B cell (primary cell): ENCODE measurements around the gene IL12B. TPM values are rescaled to one million over a fixed set of nuclear protein-coding genes. Genes with fewer than 3 reads are reported as not detected.
A peak's percentile ranks its signal among the peaks of the same experiment; 100 is the strongest.
"Not testable (repeated sequence)": the region's sequence is repeated elsewhere in the genome, so short reads cannot be mapped to it uniquely, and the experiment has no call there.

Experiments
- ATAC-seq: fragments of 200-7000 bp; cut with Tn5 transposase; one replicate; pipeline ENCODE4 v1.10.0; 2021; ENCODE audit warnings: low read depth, mild to moderate bottlenecking, moderate number of reproducible peaks, moderate library complexity
- CTCF ChIA-PET: fragments of 350-600 bp; sonication (Branson Sonifier 250); formaldehyde crosslinking; loops from one replicate; lab custom pipeline; 2021; ENCODE audit warnings: antibody characterized with exemption, inconsistent platforms; lab: Charles Lee
- POLR2A ChIA-PET: fragments of 350-600 bp; sonication (Branson Sonifier 250); formaldehyde crosslinking; loops from one replicate; lab custom pipeline; 2021; ENCODE audit warnings: antibody characterized with exemption; lab: Charles Lee
- DNase-seq: peaks from one replicate; pipeline ENCODE4 v3.0.0; 2013
- H2AFZ ChIP-seq: 2 replicates; pipeline ENCODE4 v1.6.1; 2012; ENCODE audit warnings: mild to moderate bottlenecking, low read depth, low read length; ENCODE audit not compliant: insufficient read depth, poor library complexity, severe bottlenecking
- H3K27ac ChIP-seq, 2 donors: 1 replicate in 1 of 2; 2 replicates in 1 of 2; pipeline ENCODE4 v1.5.1; 2012 to 2013; ENCODE audit warnings: low read length in 2 of 2, mild to moderate bottlenecking in 2 of 2, moderate library complexity in 1 of 2
- H3K27me3 ChIP-seq, 4 experiments: fragments of 200-600 bp in 1 of 4; sonication (generic) in 1 of 4; replicated peaks in 1 of 4; 1 replicate in 2 of 4; 2 replicates in 2 of 4; pipeline versions ENCODE4 v1.6.1 to v1.7.0; 2013 to 2016; ENCODE audit warnings: low read length in 3 of 4, mild to moderate bottlenecking in 2 of 4, mixed read lengths in 1 of 4, moderate library complexity in 1 of 4; ENCODE audit not compliant: insufficient read depth in 4 of 4, control insufficient read depth in 3 of 4; ENCODE audit errors: control extremely low read depth in 1 of 4
- H3K36me3 ChIP-seq, 2 experiments: replicated peaks in 1 of 2; 1 replicate in 1 of 2; 2 replicates in 1 of 2; pipeline versions ENCODE4 v1.6.1 to v1.7.1; 2013; ENCODE audit warnings: low read length in 1 of 2; ENCODE audit not compliant: insufficient read depth in 2 of 2, control insufficient read depth in 1 of 2; ENCODE audit errors: control extremely low read depth in 1 of 2, extremely low read depth in 1 of 2
- H3K4me1 ChIP-seq, 2 donors: fragments of 200-600 bp in 1 of 2; sonication (generic) in 1 of 2; 1 replicate in 1 of 2; 2 replicates in 1 of 2; pipeline versions ENCODE4 v1.5.1 to v1.6.1; 2013 to 2017; ENCODE audit warnings: low read length in 2 of 2; ENCODE audit not compliant: control insufficient read depth in 2 of 2, insufficient read depth in 2 of 2
- H3K4me2 ChIP-seq: replicated peaks from 2 replicates; pipeline ENCODE3; 2012; ENCODE audit warnings: mild to moderate bottlenecking, low read depth, low read length; ENCODE audit not compliant: poor library complexity, severe bottlenecking
- H3K4me3 ChIP-seq, 5 experiments: fragments of 200-600 bp in 1 of 5; sonication (generic) in 1 of 5; 1 replicate in 3 of 5; 2 replicates in 2 of 5; pipeline versions ENCODE4 v1.5.1 to v1.7.0; 2011 to 2016; ENCODE audit warnings: low read length in 4 of 5, mild to moderate bottlenecking in 4 of 5, low read depth in 2 of 5, control low read depth in 1 of 5, moderate library complexity in 1 of 5; ENCODE audit not compliant: insufficient read depth in 1 of 5; ENCODE audit errors: control extremely low read depth in 1 of 5, extremely low read depth in 1 of 5
- H3K79me2 ChIP-seq: fragments of 200-600 bp; sonication (generic); one replicate; pipeline ENCODE4 v1.6.0; 2016; ENCODE audit warnings: low read length; ENCODE audit not compliant: control insufficient read depth, insufficient read depth
- H3K9ac ChIP-seq: fragments of 200-600 bp; sonication (generic); 2 replicates; pipeline ENCODE4 v1.6.1; 2017; ENCODE audit warnings: mild to moderate bottlenecking, low read length, moderate library complexity
- H3K9me3 ChIP-seq, 3 donors: one replicate each; pipeline versions ENCODE4 v1.6.1 to v1.7.1; 2013; ENCODE audit warnings: low read length in 2 of 3; ENCODE audit not compliant: control insufficient read depth in 2 of 3, insufficient read depth in 1 of 3; ENCODE audit errors: control extremely low read depth in 1 of 3
- H4K20me1 ChIP-seq: 2 replicates; pipeline ENCODE4 v1.6.0; 2012; ENCODE audit warnings: mild to moderate bottlenecking, low read length; ENCODE audit not compliant: insufficient read depth, control insufficient read depth, poor library complexity, severe bottlenecking
- H3K27ac Mint-ChIP-seq: one replicate; pipeline ENCODE4 v1.8.0; 2021; ENCODE audit warnings: mixed read lengths
- H3K27me3 Mint-ChIP-seq: one replicate; pipeline ENCODE4 v1.8.0; 2021; ENCODE audit warnings: mixed read lengths
- H3K4me1 Mint-ChIP-seq: one replicate; pipeline ENCODE4 v1.8.0; 2021; ENCODE audit warnings: mixed read lengths
- H3K4me3 Mint-ChIP-seq: one replicate; pipeline ENCODE4 v1.8.0; 2021; ENCODE audit warnings: mixed read lengths
- H3K9me3 Mint-ChIP-seq: one replicate; pipeline ENCODE4 v1.8.0; 2022; ENCODE audit warnings: mixed read lengths; ENCODE audit not compliant: insufficient read depth
- CTCF ChIP-seq: fragments of 200-600 bp; IDR thresholded peaks from one replicate; pipeline ENCODE4 v1.8.0; 2022; ENCODE audit warnings: antibody characterized with exemption, mild to moderate bottlenecking
- EZH2 ChIP-seq: IDR thresholded peaks from 2 replicates; pipeline ENCODE4 v1.6.1; 2012; ENCODE audit warnings: borderline replicate concordance, low read depth, mild to moderate bottlenecking, moderate library complexity, low read length; ENCODE audit not compliant: insufficient read depth, poor library complexity, severe bottlenecking
- WGBS: methylation state at CpG from one replicate; pipeline ENCODE4 v1.1.5; 2013; ENCODE audit warnings: missing lambda C conversion rate; ENCODE audit not compliant: insufficient coverage; 5-methylcytosine and 5-hydroxymethylcytosine counted together
- intact Hi-C: fragments of 100-400 bp; cut with micrococcal nuclease; formaldehyde crosslinking; loops from one replicate; pipeline ENCODE4 v1.10.0; 2022
- polyA plus RNA-seq: library from polyadenylated mRNA; depleted of rRNA; stranded (reverse); fragments of >200 nt; gene quantifications from 2 replicates; pipeline ENCODE4 v1.2.3, GENCODE V29; 2012
- total RNA-seq, 2 donors: library from RNA; stranded (reverse); fragments of 120-200 nt in 1 of 2; gene quantifications; 1 replicate in 1 of 2; 2 replicates in 1 of 2; pipeline versions ENCODE4 v1.2.3 to v1.2.4, GENCODE V29; 2013 to 2022

The IL12B gene
- total and polyA plus RNA-seq, 2 donors (not counting 1 experiment from before 2014, with no cell fraction given) = 0.15 to 0.17 TPM

DNA sequence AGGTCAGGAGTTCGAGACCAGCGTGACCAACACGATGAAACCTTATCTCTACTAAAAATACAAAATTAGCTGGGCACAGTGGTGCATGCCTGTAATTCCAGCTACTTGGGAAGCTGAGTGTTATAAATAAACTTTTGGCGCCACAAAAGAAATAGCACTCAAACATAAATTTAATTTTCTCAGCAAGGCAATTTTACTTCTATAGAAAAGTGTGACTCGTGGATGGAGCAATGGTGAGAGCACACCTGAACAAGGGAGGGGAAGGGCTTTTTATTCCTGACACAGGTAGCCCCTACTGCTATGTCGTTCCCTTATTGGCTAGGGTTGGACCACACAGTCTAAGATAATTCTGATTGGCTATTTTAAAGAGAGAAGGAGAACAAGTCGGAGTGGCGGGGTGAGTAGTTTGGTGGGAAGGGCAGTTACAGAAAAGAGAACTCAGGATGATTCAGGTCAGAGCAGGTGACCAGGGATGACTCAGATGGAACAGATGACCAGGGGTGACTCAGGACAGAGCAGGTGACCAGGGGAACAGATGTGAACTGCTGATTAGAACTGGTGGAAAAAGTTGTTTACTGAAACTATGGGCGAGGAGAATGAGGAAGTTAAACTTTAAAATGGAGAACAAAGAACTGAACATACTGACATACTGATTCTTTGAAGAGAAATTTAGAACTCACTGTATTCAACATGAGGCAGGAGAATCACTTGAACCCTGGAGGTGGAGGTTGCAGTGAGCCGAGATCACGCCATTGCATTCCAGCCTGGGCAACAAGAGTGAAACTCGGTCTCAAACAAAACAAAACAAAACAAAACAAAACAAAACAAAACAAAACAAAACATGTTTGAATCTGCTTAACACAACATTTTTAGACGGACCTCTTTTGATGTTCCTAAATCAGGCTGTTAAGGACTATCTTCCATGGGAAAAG is 28.1 kb downstream of the IL12B start:
- H3K27me3 ChIP-seq, H3K79me2 ChIP-seq, intact Hi-C loops, H3K36me3 ChIP-seq, H3K27ac ChIP-seq, H3K27me3 Mint-ChIP-seq, POLR2A ChIA-PET, H3K4me2 ChIP-seq, H3K4me3 ChIP-seq, H3K9ac ChIP-seq, H3K4me1 ChIP-seq, H4K20me1 ChIP-seq: not testable (repeated sequence)
- peak overlapping the region; percentile 59 for H3K4me3 Mint-ChIP-seq
- peaks cover 16% of the 10 kb centered on the region for H3K4me1 Mint-ChIP-seq
- Histone ChIP-seq H2AFZ (peak overlapping the region; percentile 26), H3K9me3 (peaks cover 4 to 45% (median 37%) of the 10 kb centered on the region in 3 donors)
- 92% methylated on average over 3 of the region's 13 CpGs for WGBS
- CTCF ChIA-PET = interaction anchor here (1.2 to 1.4 kb wide), 2 partner anchors 15 to 145 kb away, joined by 4 read pairs; no protein-coding TSS in a partner anchor
- peak overlapping the region; percentile 94 for H3K27ac Mint-ChIP-seq
- DNase-seq = peak; percentile 15
- ATAC-seq = peak; percentile 49
- H3K9me3 Mint-ChIP-seq = peaks cover 22% of the 10 kb centered on the region

GRCh38 chr5:159301466-159301865 is 28.8 kb downstream of the IL12B start:
- Histone ChIP-seq H3K4me2 (no peak overlapping the region), H3K36me3 (no peaks in the 10 kb centered on the region), H3K4me3 (no peak overlapping the region), H3K27me3 (no peaks in the 10 kb centered on the region), H3K4me1 (no peaks in the 10 kb centered on the region), H3K79me2 (no peaks in the 10 kb centered on the region), H3K9me3 (peaks cover 4 to 45% (median 40%) of the 10 kb centered on the region in 3 donors), H3K9ac (no peak overlapping the region), H3K27ac (no peak overlapping the region), H2AFZ (no peak overlapping the region), H4K20me1 (no peaks in the 10 kb centered on the region)
- intact Hi-C loops = no loop called here
- no CpG with 5 or more reads among the region's 3 CpGs for WGBS
- Mint-ChIP-seq H3K27me3 (no peaks in the 10 kb centered on the region), H3K9me3 (peaks cover 22% of the 10 kb centered on the region), H3K4me3 (no peak overlapping the region), H3K27ac (no peak overlapping the region), H3K4me1 (peaks cover 16% of the 10 kb centered on the region)
- no peak for ATAC-seq
- POLR2A ChIA-PET = no interaction called here
- CTCF ChIA-PET = interaction anchor here (1.2 to 1.4 kb wide), 2 partner anchors 15 to 145 kb away, joined by 4 read pairs; no protein-coding TSS in a partner anchor
- DNase-seq = no peak
- no peak for TF ChIP-seq CTCF
- TF ChIP-seq EZH2 = no peak

DNA sequence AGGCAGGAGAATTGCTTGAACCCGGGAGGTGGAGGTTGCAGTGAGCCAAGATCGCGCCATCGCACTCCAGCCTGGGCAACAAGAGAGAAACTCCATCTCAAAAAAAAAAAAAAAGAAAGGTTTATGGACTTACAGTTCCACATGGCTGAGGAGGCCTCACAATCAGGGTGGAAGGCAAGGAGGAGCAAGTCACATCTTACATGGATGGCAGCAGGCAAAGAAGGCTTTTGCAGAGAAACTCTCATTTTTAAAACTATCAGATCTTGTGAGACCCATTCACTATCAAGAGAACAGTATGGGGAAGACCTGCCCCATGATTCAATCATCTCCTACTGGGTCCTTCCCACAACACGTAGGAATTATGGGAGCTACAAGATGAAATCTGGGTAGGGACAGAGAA is 33.0 kb downstream of the IL12B start:
- H3K9me3 Mint-ChIP-seq = peaks cover 20% of the 10 kb centered on the region
- H3K9ac ChIP-seq, intact Hi-C loops, H3K4me1 Mint-ChIP-seq, H3K4me3 Mint-ChIP-seq, H4K20me1 ChIP-seq, DNase-seq, H3K27me3 Mint-ChIP-seq, CTCF ChIA-PET, H3K4me3 ChIP-seq, ATAC-seq, H3K27ac Mint-ChIP-seq, H3K4me1 ChIP-seq, H3K27me3 ChIP-seq, H3K27ac ChIP-seq, H3K36me3 ChIP-seq, H2AFZ ChIP-seq, H3K4me2 ChIP-seq, H3K79me2 ChIP-seq: not testable (repeated sequence)
- POLR2A ChIA-PET = interaction anchor here (0.7 kb wide), 1 partner anchor 1907 kb away, joined by 3 read pairs; no protein-coding TSS in a partner anchor
- no CpG with 5 or more reads among the region's 5 CpGs for WGBS
- peaks cover 1 to 32% (median 31%) of the 10 kb centered on the region in 3 donors for H3K9me3 ChIP-seq
